H1 (cell line): ENCODE measurements around the gene TNS1.

Source experiments
- CEBPB ChIP-seq: IDR thresholded peaks from 2 replicates; pipeline ENCODE4 v1.6.1; 2012; ENCODE audit warnings: low read depth, low read length
- CTCF ChIP-seq, 3 experiments: IDR thresholded peaks; 1 replicate in 2 of 3; 2 replicates in 1 of 3; pipeline versions ENCODE4 v1.5.1 to v1.6.1; 2011; ENCODE audit warnings: low read length in 3 of 3, mild to moderate bottlenecking in 3 of 3, inconsistent platforms in 2 of 3, low read depth in 1 of 3, moderate library complexity in 1 of 3; ENCODE audit not compliant: insufficient read depth in 1 of 3; ENCODE audit errors: control extremely low read depth in 1 of 3
- EZH2 ChIP-seq: fragments of 200-600 bp; sonication (generic); IDR thresholded peaks from 2 replicates; pipeline ENCODE4 v1.7.1; 2012; ENCODE audit warnings: low read depth, mild to moderate bottlenecking, moderate library complexity, low read length, inconsistent platforms; ENCODE audit not compliant: severe bottlenecking

DNA sequence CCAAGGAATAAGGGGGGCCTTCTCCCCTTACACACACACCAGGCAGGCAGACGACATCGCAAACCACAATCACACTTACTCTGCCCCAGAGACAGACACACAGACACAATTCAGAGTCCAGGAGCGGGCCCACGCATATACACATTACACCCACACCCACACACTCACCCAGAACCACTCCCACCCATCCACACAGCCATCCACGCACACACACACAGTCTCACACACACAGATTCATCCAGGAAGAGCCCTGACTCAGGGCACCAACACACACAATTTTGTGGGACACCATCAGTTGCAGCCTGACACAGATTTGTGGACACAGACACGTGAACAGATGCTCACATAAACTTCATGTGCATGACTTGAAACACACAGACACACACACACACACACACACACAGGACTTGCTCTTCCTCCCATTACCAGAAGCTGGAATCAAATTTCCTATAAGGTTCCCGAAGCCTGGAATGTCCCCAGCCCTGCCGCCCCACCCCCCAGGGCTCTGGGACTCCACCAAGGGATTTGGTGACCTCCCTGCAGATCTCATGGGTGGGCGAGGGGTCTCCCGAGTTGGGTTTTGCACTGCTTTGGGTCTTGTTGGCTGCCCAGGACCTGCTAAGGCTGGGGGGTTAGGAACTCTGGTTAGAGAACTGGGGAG lies 23.5 kb downstream of the TNS1 start:
- TF ChIP-seq CEBPB (no peak), EZH2 (no peak), CTCF (IDR thresholded peaks at IDR 0.05; ENCODE audit: control extremely low read depth in 1 of 3, insufficient read depth in 1 of 3, low read depth in 1 of 3, low read length in 3 of 3) (no peak)
